Left kidney (tissue), 2 donors: ENCODE data around the gene GABARAP. TPM values are rescaled to one million over a fixed set of nuclear protein-coding genes. Genes with fewer than 3 reads are reported as not detected.

Experiments
- DNase-seq: peaks from one replicate; pipeline ENCODE4 v3.0.0-alpha.2; 2013
- polyA plus RNA-seq: library from polyadenylated mRNA; unstranded; fragments of 120-200 nt; gene quantifications from one replicate; pipeline ENCODE4 v1.2.1, GENCODE V29; 2013; ENCODE audit not compliant: insufficient read length

Gene GABARAP
- polyA plus RNA-seq, 1 donor = 390 TPM

DNA sequence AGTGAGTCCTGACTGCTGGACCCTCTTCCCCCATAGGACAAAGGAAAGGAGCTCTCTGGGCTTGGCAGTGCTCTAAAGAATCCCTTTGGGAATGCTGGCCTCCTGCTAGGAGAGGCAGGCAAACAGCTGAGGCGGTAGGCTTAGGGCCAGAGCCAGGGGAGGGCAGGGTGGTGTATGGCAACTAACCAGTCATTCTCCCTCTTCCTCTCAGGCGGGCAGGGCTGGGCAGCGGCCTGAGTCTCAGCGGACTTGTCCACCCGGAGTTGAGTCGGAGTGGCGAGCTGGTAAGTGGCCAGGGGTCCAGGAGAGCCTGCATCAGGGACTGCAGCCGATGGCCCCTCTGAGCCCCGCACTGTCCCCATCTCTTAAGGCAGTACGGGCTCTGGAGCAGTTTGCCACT is 18.1 kb downstream of the GABARAP start:
- no peak for DNase-seq

DNA sequence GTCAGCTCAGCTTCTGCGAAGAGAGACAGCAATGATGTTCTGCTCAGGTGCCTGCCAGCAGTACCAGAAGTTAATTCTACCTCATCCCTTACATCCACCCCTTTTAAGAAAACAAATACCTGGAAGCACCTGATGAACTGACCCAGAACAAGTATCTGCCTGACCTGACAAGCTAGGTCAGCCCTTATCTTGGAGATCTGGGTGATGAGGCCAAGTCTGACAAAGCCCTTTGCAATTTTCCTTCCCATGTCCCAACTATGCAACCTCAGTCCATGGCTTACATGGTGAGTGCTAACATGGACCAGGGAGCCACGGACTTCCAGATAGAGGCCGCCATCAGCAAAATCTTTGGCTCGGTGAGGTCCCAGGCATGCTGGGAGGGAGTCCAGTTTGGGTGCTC is 18.9 kb downstream of the GABARAP start:
- no peak for DNase-seq

- no peak for DNase-seq
Observed at GRCh38 chr17:7222972-7223292, 19.3 kb downstream of the GABARAP start.

DNA sequence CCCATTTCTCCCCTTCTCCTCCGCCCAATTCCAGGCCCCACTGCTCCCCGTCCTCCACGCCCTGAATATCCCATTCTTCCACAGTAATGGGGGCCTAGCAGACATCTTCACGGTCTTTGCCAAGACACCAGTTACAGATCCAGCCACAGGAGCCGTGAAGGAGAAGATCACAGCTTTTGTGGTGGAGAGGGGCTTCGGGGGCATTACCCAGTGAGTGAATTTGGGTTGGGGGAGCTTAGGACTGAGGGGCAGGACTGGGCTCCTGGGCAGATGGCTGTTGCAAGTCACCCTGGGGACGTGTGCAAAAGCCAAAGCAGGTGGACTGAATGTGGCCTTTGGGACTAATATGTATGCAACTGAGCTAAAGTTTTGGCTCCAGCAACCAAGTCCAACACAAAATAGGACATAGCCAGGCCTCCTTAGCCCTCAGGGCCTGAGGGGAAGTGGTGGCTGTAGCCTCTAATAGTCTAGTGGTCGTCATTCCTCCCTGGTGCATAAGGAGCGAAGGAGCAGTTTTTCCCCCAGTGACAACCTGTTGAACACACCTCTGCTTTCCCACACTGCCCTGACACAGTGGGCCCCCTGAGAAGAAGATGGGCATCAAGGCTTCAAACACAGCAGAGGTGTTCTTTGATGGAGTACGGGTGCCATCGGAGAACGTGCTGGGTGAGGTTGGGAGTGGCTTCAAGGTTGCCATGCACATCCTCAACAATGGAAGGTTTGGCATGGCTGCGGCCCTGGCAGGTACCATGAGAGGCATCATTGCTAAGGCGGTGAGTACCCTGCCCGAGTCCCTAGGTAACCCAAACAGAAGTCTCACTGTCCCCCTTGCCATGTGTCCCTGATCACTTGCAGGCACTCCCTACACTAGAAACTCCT is 19.9 kb downstream of the GABARAP start:
- no peak for DNase-seq

GRCh38 chr17:7221278-7222092 is 20.8 kb downstream of the GABARAP start:
- no peak for DNase-seq

DNA sequence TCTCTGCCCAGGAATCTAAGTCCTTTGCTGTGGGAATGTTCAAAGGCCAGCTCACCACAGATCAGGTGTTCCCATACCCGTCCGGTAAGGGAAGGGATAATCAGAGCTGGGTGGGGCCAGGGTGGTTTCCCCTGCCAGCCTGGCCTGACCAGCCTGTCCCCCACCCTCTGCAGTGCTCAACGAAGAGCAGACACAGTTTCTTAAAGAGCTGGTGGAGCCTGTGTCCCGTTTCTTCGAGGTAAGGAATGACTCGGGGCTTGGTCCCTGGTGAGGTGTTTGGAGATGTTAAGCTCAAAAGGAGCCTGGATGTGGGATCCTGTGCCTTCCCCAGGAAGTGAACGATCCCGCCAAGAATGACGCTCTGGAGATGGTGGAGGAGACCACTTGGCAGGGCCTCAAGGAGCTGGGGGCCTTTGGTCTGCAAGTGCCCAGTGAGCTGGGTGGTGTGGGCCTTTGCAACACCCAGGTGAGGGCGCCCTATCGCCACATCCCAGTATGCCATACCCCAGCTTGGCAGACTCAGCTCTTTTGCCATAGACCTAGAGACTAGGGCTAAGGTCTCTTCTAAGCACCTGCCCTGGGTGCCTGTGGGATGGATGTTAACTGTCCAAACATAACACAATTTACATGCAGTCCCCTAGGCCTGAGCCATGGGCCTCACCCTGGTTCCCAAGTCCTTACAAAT is 21.5 kb downstream of the GABARAP start:
- DNase-seq = no peak

- peak; percentile 83 for DNase-seq
Observed at GRCh38 chr17:7219812-7220592, 22.2 kb downstream of the GABARAP start, which contains the start of the genes ACADVL and DLG4. Gene ACADVL, plus strand, starts transcription at chr17:7219938. Its CDS starts 47 bp downstream, at chr17:7219985. Gene DLG4, minus strand, starts transcription at chr17:7219836.

DNA sequence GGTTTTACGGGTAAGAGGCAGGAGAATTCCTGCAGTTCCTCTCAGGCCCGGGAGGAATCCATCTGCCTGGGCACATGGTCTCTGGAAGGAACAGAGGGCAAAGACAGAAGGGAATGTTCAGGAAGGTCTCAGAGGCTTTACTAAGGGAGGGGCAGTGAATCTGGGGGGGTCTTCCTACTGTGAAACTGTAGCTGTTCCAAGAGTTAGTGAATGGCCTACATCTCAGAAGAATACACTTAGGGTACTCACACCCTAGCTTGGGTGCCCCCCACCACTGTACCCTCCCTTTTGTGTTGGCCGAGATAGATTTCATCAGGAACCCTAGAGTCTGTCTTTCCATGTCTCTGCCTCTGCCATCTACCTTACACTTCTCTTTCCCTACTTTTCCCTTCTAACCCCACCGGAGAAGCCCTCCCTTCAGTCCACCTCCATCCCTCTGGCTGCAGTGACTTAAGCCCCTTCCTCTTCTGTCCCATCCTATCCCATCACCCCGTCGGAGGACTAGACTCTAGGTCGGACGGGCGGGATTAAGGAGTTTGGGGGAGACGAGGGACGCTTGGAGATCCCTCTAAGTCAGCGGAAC is 22.9 kb downstream of the GABARAP start:
- no peak for DNase-seq

DNA sequence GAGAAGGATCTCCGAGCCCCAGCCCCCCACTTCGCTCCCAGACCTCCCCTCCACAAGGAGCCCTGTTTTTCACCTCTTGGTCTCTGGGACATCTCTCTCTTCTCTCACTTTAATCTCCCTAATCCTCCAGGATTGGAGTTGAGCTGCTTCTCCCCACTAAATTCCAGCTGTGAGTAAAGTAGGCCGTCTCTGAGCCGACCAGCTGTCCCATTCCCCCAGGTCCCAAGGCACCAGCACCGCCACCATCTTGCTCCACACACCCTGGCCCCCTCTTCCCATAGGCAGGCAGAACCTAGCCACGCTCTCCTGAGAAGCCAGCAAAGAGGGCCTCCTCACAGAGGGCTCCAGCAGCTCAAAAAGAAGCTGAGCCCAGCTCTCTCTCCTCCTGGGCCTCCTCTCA is 23.5 kb downstream of the GABARAP start:
- no peak for DNase-seq

DNA sequence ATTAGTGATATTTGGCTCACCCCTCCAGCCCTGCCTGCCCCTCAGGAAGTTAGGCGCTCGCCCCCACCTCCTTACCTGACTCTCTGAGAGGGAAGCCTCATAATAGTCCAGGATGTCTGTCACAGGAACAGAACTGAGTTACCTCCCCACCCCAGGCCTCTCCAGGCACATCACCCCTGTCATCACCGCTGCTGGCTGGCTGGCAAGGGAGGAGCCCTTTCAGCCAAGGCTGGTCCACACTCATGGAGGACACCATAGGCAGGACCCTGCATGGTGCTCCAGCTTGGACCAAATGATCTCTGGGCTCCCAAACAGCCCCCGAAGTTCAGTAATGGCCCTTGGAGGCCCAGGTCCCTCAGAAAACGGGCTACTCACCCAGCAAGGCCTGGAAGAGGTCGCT is 24.1 kb downstream of the GABARAP start:
- DNase-seq = no peak

DNA sequence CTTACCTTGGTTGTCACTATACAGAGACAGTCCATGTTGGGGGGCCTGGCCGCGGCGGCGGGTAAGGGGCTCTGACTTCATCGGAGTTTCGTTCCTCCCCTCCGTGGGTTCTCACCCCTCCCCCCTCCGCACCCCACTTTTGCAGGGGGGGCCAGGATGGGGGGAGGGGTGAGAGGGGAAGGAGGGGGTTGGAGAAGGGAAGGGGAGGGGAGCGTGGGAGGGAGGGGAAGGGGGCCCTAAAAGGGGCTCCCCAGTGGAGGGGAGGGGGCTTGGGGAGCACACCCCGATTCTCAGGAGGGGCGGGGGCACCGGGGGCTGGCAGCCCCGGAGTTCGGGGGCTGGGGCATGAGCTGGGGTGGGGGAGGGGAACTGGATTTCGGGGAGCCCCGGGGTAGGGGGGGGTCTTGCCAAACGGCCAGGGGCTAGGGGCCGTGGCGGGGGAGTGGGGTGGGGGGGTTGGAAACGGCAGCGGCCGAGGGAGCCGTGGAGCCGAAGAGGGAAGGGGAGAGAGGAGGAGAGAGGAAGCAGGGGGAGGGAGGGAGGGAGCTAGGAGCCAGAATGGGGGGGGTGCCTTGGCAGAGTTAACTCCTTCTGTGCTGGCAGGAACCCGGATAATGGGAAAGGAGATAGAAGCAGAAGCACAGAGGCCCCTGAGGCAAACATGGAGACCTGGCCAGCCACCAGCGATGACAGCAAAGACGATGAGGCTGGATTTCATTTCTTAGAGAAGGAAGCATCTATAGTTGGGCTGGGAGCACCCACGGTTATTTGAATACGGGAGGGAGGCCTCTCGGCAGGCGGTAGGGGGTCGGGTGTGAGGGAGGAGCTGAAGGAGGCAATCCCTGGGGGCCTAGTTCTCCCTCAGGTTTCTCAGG is 24.9 kb downstream of the GABARAP start:
- DNase-seq = peak; percentile 85

DNA sequence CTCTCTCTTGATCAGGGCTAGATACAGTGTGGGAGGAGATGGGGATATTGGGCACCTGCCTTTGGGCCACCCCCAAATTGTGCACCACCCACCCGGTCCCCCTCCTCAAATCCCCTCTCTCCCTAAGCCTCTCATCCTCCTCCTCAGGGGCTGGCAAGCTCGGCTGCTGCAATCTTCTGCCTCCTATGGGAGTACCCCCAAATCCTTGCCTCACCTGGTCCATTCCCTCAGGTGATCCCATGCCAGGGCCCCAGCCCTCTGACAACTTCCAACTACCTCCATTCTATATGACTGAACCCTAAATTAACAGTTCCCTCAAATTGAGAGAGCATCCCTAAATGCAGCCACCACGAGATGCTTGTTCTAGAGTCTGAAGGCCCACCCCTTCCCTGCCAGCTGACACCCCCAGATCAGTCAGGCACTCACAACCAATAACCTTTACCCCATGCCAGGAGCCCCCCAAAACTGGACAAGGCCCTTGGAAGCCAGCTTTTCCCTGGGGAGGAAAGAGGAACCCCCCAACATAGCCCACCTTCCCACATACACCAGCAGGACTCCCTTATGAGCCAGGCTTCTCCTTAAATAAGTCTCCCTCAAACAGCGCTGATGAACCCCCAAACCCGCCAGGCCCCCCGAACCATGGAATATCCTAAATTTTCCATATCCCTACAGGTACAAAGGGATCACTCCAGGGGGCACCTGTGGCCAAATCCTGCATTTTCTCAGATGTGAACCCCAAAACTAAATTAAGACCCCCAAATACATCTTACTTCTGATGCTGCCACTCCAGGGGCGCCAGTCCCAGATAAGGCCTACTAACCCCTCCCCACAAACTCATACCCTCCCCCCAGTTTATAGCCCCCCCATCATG is 25.8 kb downstream of the GABARAP start:
- no peak for DNase-seq

DNA sequence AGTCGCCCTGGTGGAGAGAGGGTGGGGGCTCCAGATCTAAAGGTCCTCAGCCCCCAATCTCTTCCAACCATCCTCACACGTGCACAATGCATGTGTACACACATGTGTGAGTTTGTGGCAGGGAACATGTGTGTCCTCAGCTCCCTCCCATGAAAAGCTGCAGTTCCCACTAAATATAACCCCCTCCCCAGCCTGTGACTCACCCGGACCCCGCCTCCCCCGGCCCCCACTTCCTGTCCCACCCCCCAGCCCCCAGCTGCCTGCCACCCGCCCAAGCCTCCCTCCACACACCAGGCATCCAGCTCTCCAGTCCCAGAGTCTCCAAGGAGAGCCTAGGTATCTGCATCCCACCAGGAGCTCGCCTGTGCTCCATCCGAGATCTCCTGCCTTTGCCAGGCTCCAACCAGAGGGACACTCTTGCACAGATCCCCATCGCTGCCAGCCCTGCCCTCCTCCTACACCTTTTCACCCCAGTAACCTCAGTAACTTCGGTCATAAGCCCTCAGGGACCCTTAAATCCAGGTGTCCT is 26.5 kb downstream of the GABARAP start:
- DNase-seq = no peak

DNA sequence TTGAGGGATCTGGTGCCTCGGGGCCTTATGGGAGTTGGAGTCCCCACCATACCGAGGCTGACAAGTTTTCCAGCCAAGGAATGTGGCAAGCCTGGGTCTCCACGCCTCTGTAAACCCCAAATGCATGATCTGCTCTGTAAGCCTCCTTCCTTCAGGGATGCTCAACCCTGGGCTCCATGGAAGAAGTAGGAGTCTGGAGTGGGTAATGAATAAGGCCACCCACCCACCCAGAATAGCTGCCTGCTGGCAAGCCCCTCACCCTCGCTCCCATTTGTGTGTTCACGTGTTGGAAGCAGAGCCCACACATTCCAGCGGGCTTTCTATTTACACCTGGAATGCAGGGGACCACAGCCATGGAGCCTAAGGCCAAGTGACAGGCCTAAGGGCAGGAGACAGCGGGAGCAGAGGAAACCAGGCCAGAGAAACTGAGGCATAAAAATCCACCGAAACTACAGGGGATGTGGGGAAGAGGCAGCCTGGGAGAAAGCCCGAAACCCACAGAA is 27.1 kb downstream of the GABARAP start:
- no peak for DNase-seq

GRCh38 chr17:7214300-7215135 is 27.7 kb downstream of the GABARAP start:
- peak; percentile 98 for DNase-seq

DNA sequence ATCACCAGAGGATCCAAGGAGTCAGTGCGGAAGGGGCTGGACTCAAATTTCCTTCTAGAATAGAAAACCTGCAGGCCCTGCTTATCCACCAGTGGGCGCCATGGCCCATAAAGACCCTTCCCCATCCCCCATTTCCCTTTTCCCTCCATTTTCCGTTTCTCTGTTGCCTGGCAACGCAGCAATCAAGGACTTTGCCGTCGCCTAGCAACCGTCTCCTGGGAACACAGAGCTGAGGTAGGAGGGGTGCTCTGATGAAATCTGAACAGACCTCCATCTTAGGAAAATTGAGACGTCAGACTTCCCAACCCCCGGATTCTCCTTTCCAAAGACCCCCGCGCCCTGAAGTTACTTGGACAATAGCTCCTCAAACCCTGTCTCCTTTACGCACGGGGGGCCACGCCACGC is 28.4 kb downstream of the GABARAP start:
- peak; percentile 96 for DNase-seq

DNA sequence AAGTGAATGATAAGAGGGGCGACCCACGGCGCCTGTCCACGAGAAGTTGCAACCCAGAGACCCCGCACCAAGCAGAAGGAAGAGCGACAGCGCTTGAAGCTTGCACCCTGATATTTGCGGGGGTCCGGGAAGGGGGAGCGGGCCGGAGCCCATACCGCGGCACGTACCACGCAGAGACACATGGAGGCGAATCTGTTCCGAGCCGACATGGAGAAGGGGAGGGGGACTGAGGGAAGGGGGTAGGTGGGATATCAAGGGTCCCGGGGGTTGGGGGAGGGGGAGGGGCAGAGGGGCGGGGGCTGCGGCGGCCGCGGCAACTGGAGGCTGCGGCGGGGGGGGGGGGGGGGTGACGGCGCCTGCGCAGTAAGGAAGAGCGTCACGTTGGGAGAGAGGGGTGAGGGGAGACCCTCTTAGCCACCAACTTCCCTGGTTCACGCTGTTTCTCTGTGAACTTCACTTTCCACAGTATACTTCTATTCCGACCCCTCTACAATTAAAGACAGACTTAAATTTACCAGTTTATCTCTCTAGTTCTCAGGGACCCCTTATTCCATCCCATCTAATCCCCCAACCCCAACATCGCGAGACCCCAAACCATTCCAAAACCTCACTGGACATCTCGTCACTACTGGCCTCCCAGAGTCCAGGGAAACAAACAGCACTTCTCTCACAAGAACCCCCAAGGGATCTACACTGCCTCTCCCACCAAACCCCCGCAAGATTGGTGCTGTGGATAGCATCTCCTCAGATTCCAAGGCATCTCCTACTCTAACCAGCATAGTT is 30.6 kb downstream of the GABARAP start:
- no peak for DNase-seq
